Thyroid gland (tissue), 4 donors: Measurements from ENCODE around the gene CCNK.

Experiments
- POLR2A ChIP-seq, 2 donors: fragments of 450-650 bp; IDR thresholded peaks; one replicate each; pipeline ENCODE4 v1.6.1; 2017; ENCODE audit warnings: antibody characterized with exemption in 2 of 2, mild to moderate bottlenecking in 2 of 2, moderate library complexity in 1 of 2
- TF ChIP-seq, protein P1 (sequence below), 6 experiments: fragments of 200-600 bp in 3 of 6; fragments of 450-650 bp in 3 of 6; sonication (generic) in 3 of 6; IDR thresholded peaks; one replicate each; pipeline ENCODE4 v1.5.1; 2016 to 2019; ENCODE audit warnings: antibody characterized with exemption in 6 of 6, mild to moderate bottlenecking in 2 of 6, inconsistent platforms in 1 of 6, moderate library complexity in 1 of 6

DNA sequence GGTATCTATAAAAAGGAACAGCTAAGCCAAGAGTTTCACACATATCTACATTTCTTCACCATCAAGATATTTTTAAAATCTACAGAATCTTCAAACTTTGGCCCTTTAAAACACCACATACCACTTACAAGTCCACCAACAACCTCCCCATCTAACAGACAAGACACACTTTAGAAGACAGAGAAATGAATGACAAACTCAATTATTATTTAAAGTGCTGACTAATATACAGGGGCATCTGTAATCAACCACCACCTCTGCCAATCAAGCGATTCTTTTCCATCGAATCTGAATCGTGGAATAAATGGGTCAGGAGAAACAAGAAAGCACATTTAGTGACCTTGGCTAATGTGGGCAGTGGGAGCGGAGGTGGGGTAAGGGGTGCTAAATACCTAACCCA, 8.3 kb upstream of the CCNK start:
- no peak for TF ChIP-seq POLR2A (IDR thresholded peaks at IDR 0.05)
- TF ChIP-seq, protein P1, sequence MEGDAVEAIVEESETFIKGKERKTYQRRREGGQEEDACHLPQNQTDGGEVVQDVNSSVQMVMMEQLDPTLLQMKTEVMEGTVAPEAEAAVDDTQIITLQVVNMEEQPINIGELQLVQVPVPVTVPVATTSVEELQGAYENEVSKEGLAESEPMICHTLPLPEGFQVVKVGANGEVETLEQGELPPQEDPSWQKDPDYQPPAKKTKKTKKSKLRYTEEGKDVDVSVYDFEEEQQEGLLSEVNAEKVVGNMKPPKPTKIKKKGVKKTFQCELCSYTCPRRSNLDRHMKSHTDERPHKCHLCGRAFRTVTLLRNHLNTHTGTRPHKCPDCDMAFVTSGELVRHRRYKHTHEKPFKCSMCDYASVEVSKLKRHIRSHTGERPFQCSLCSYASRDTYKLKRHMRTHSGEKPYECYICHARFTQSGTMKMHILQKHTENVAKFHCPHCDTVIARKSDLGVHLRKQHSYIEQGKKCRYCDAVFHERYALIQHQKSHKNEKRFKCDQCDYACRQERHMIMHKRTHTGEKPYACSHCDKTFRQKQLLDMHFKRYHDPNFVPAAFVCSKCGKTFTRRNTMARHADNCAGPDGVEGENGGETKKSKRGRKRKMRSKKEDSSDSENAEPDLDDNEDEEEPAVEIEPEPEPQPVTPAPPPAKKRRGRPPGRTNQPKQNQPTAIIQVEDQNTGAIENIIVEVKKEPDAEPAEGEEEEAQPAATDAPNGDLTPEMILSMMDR (IDR thresholded peaks at IDR 0.05), result no peak
